Measurements from ENCODE around the gene SYT6.

- TF ChIP-seq, protein P1, sequence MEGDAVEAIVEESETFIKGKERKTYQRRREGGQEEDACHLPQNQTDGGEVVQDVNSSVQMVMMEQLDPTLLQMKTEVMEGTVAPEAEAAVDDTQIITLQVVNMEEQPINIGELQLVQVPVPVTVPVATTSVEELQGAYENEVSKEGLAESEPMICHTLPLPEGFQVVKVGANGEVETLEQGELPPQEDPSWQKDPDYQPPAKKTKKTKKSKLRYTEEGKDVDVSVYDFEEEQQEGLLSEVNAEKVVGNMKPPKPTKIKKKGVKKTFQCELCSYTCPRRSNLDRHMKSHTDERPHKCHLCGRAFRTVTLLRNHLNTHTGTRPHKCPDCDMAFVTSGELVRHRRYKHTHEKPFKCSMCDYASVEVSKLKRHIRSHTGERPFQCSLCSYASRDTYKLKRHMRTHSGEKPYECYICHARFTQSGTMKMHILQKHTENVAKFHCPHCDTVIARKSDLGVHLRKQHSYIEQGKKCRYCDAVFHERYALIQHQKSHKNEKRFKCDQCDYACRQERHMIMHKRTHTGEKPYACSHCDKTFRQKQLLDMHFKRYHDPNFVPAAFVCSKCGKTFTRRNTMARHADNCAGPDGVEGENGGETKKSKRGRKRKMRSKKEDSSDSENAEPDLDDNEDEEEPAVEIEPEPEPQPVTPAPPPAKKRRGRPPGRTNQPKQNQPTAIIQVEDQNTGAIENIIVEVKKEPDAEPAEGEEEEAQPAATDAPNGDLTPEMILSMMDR (conservative IDR thresholded peaks at IDR 0.05): no peak
- no peak for TF ChIP-seq EZH2 (IDR thresholded peaks at IDR 0.05; ENCODE audit: low read depth)
Measured at GRCh38 chr1:114189398-114189797, 35.7 kb upstream of the SYT6 start.
